Adrenal gland (tissue), 12 donors: ENCODE measurements around the gene TPSG1. TPM values are rescaled to one million over a fixed set of nuclear protein-coding genes. Genes with fewer than 3 reads are reported as not detected.
"Not testable (repeated sequence)": the region's sequence is repeated elsewhere in the genome, so short reads cannot be mapped to it uniquely, and the experiment has no call there.

Experiments
- DNase-seq, 7 donors: peaks; one replicate each; pipeline ENCODE4 v3.0.0-alpha.2; 2019 to 2020
- H3K27ac ChIP-seq, 5 donors: fragments of 200-600 bp; sonication (generic) in 4 of 5; 1 replicate in 3 of 5; 2 replicates in 2 of 5; pipeline versions ENCODE4 v1.5.1 to v1.8.0; 2016 to 2020; ENCODE audit warnings: mild to moderate bottlenecking in 1 of 5
- H3K27me3 ChIP-seq: fragments of 200-600 bp; 2 replicates; pipeline ENCODE4 v1.8.0; 2021
- H3K36me3 ChIP-seq, 2 donors: fragments of 200-600 bp; replicated peaks in 1 of 2; 1 replicate in 1 of 2; 2 replicates in 1 of 2; pipeline versions ENCODE4 v1.5.1 to v1.8.0; 2018 to 2022
- H3K4me1 ChIP-seq, 2 donors: fragments of 200-600 bp; replicated peaks in 1 of 2; 1 replicate in 1 of 2; 2 replicates in 1 of 2; pipeline versions ENCODE4 v1.5.1 to v1.8.0; 2018 to 2021
- H3K4me3 ChIP-seq, 4 donors: fragments of 200-600 bp; sonication (generic) in 3 of 4; one replicate each; pipeline ENCODE4 v1.5.1; 2016 to 2018
- H3K9me3 ChIP-seq, 3 donors: fragments of 200-600 bp; sonication (generic) in 1 of 3; replicated peaks in 1 of 3; 1 replicate in 2 of 3; 2 replicates in 1 of 3; pipeline versions ENCODE4 v1.5.1 to v1.8.0; 2016 to 2021
- CTCF ChIP-seq, 6 experiments: fragments of 450-650 bp in 4 of 6; fragments of 200-600 bp in 2 of 6; sonication (generic) in 1 of 6; IDR thresholded peaks; 1 replicate in 5 of 6; 2 replicates in 1 of 6; pipeline versions ENCODE4 v1.5.1 to v1.8.0; 2016 to 2021; ENCODE audit warnings: antibody characterized with exemption in 6 of 6, mild to moderate bottlenecking in 2 of 6, moderate library complexity in 1 of 6
- POLR2A ChIP-seq, 2 donors: fragments of 450-650 bp; IDR thresholded peaks; one replicate each; pipeline ENCODE4 v1.6.1; 2017; ENCODE audit warnings: antibody characterized with exemption in 2 of 2, mild to moderate bottlenecking in 2 of 2, moderate library complexity in 1 of 2
- WGBS, 4 donors: extraction: QIAGEN DNeasy Blood & Tissue Kit in 2 of 4; methylation state at CpG; one replicate each; pipeline versions ENCODE4 v1.1.5 to v1.1.7; 2013 to 2017; 5-methylcytosine and 5-hydroxymethylcytosine counted together
- intact Hi-C, 2 donors: fragments of 100-400 bp; cut with DNase I; formaldehyde crosslinking; loops; one replicate each; pipeline versions ENCODE4 v1.14.1 to v1.15.0; 2022 to 2023
- polyA plus RNA-seq, 3 donors: library from polyadenylated mRNA; stranded (reverse); fragments of 200-250 nt in 2 of 3; fragments of 350-450 nt in 1 of 3; fragmentation: Illumina TruSeq in 1 of 3; extraction: RNeasy Lipid Tissue Mini Kit (QIAGEN cat#74804) in 1 of 3; gene quantifications; one replicate each; pipeline ENCODE4 v1.2.3, GENCODE V29; 2013 to 2014
- total RNA-seq, 9 donors: library from RNA; depleted of rRNA in 4 of 9; stranded (reverse); fragments of >200 nt in 4 of 9; fragments of 120-200 nt in 1 of 9; fragmentation: NEBNext Ultra II Directional in 1 of 9; extraction: Animal tissue kit (Norgen Biotek cat#: 25700) in 1 of 9; gene quantifications; one replicate each; pipeline versions ENCODE4 v1.1.0 to v1.2.4, GENCODE V29; 2013 to 2023
- donor health status: healthy with polysubstance abuse.
- donor health status: Bipolar disorder and iron deficiency.
- donor health status: DM: yes; HTN: yes; CAD: no.
- donor health status: DM: no; HTN: no; CAD: no.
- donor health status: DM: no; HTN: no; CAD: no.
- donor health status: DM: yes; HTN: yes; CAD: no.

TPSG1 gene
- total and polyA plus RNA-seq, 12 donors: 0.18 to 5.5 (median 0.34) TPM; not detected in 7

GRCh38 chr16:1258906-1259759 lies 34.1 kb upstream of the TPSG1 start:
- no peak for DNase-seq
- no peak overlapping the region for H3K27ac ChIP-seq
- TF ChIP-seq POLR2A (IDR thresholded peaks at IDR 0.05) (no peak), CTCF (IDR thresholded peaks at IDR 0.05) (no peak)
- H3K36me3 ChIP-seq: no peaks in the 10 kb centered on the region
- H3K4me3 ChIP-seq: no peak overlapping the region
- peaks cover 16% of the 10 kb centered on the region for H3K27me3 ChIP-seq
- no peaks in the 10 kb centered on the region for H3K4me1 ChIP-seq
- intact Hi-C loops: no loop called here
- H3K9me3 ChIP-seq: no peaks in the 10 kb centered on the region
- 11 to 33% (median 16%) methylated on average over 5 to 42 of the region's 42 CpGs; no CpG with 5 or more reads in 1 of the 4 donors for WGBS, 4 donors

GRCh38 chr16:1258225-1258600 lies 33.1 kb upstream of the TPSG1 start:
- intact Hi-C loops: no loop called here
- Histone ChIP-seq H3K27ac (no peak overlapping the region), H3K4me3 (no peak overlapping the region), H3K36me3 (no peaks in the 10 kb centered on the region), H3K9me3 (no peaks in the 10 kb centered on the region), H3K4me1 (no peaks in the 10 kb centered on the region), H3K27me3 (peaks cover 16% of the 10 kb centered on the region)
- no peak for DNase-seq
- 58 to 80% (median 65%) methylated on average over 5 to 12 of the region's 12 CpGs for WGBS, 4 donors
- TF ChIP-seq POLR2A (IDR thresholded peaks at IDR 0.05) (no peak), CTCF (IDR thresholded peaks at IDR 0.05) (no peak)

DNA sequence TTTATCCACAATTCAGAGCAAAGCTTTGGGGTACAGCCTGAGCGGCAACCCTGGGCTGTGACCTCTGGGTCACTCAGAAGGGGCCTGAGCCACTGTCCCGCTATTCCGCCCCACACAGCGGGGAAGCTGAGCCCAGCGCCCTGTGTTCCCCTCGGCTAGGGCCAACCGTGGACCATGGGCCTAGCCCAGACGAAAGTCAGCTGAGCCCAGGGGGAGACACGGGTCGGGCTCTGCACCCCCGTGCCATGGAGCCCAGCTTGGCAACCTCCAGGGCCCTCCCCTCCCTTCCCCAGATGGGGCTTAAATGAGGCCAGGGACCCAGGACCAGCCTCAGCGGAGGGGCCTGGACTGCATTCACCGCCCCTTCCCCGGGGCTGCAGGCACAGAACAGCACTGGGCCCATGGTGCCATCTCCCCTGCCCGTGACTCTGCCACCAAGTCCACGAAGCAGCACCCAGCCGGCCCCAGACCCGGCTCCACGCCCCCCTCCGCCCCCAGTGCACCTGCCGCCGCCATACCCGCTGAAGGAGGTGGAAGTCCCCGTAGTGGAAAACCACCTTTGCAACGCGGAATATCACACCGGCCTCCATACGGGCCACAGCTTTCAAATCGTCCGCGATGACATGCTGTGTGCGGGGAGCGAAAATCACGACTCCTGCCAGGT lies 32.6 kb upstream of the TPSG1 start:
- TF ChIP-seq CTCF (IDR thresholded peaks at IDR 0.05): no peak
- no peak for TF ChIP-seq POLR2A (IDR thresholded peaks at IDR 0.05)
- peaks cover 16% of the 10 kb centered on the region for H3K27me3 ChIP-seq
- intact Hi-C loops: no loop called here
- H3K4me1 ChIP-seq: no peaks in the 10 kb centered on the region
- no peak overlapping the region for H3K4me3 ChIP-seq
- no peaks in the 10 kb centered on the region for H3K36me3 ChIP-seq
- H3K9me3 ChIP-seq: no peaks in the 10 kb centered on the region
- no peak overlapping the region for H3K27ac ChIP-seq
- WGBS, 4 donors: 78 to 88% (median 87%) methylated on average over 11 to 34 of the region's 34 CpGs
- no peak for DNase-seq

GRCh38 chr16:1256874-1257322 lies 31.8 kb upstream of the TPSG1 start:
- no peak overlapping the region for H3K4me3 ChIP-seq
- TF ChIP-seq POLR2A (IDR thresholded peaks at IDR 0.05) (no peak), CTCF (IDR thresholded peaks at IDR 0.05) (no peak)
- no peaks in the 10 kb centered on the region for H3K4me1 ChIP-seq
- no peak for DNase-seq
- intact Hi-C loops: no loop called here
- 75 to 80% (median 79%) methylated on average over 6 to 22 of the region's 22 CpGs for WGBS, 4 donors
- H3K36me3 ChIP-seq: no peaks in the 10 kb centered on the region
- H3K9me3 ChIP-seq: no peaks in the 10 kb centered on the region
- H3K27ac ChIP-seq: no peak overlapping the region
- peaks cover 16% of the 10 kb centered on the region for H3K27me3 ChIP-seq

DNA sequence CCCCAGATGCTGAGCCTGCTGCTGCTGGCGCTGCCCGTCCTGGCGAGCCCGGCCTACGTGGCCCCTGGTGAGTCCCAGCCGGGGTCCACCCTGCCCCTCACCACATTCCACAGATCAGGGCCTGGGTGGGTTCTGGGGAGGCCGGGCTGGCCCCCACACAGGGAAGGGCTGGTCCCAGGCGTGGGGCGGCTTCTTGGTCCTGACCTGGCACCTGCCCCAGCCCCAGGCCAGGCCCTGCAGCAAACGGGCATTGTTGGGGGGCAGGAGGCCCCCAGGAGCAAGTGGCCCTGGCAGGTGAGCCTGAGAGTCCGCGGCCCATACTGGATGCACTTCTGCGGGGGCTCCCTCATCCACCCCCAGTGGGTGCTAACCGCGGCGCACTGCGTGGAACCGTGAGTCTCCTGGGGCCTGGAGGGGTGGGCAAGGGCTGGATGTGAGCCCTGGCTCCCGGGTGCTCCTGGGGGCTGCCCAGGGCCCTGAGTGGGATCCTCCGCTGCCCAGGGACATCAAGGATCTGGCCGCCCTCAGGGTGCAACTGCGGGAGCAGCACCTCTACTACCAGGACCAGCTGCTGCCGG lies 31.3 kb upstream of the TPSG1 start:
- H3K27me3 ChIP-seq: peaks cover 16% of the 10 kb centered on the region
- not testable (repeated sequence) for H3K36me3 ChIP-seq

GRCh38 chr16:1255276-1256122 lies 30.4 kb upstream of the TPSG1 start, which contains the start of gene TPSD1:
TPSD1 (plus strand) TSS chr16:1256069; CDS start chr16:1256281, 212 bp downstream.
- H3K4me3 ChIP-seq, H3K27ac ChIP-seq, DNase-seq, H3K9me3 ChIP-seq, H3K36me3 ChIP-seq, intact Hi-C loops, H3K4me1 ChIP-seq: not testable (repeated sequence)
- peaks cover 16% of the 10 kb centered on the region for H3K27me3 ChIP-seq
- 65 to 74% (median 69%) methylated on average over 11 to 25 of the region's 26 CpGs for WGBS, 4 donors

More for the DNA sequence above, 31.3 kb upstream of the TPSG1 start:
- WGBS, 4 donors: 79 to 84% (median 83%) methylated on average over 14 to 23 of the region's 23 CpGs; no CpG with 5 or more reads in 1 of the 4 donors
- H3K4me3 ChIP-seq, H3K4me1 ChIP-seq, H3K9me3 ChIP-seq, intact Hi-C loops, DNase-seq, H3K27ac ChIP-seq: not testable (repeated sequence)
